T-helper 2 cell treated with Interferon-gamma antibody and Interleukin-4, amounts not matched to agents 5 μg/mL and 100 μg/mL, for 36 hours (primary cell): ENCODE results near the gene HSD17B4.
"Not testable (repeated sequence)": the region's sequence is repeated elsewhere in the genome, so short reads cannot be mapped to it uniquely, and the experiment has no call there.

ENCODE experiments used
- DNase-seq: peaks from one replicate; pipeline ENCODE4 v3.0.0; 2021; ENCODE audit warnings: low spot score
- H3K27ac Mint-ChIP-seq: one replicate; pipeline ENCODE4 v1.8.0; 2021; ENCODE audit warnings: mild to moderate bottlenecking, mixed read lengths
- H3K27me3 Mint-ChIP-seq: one replicate; pipeline ENCODE4 v1.8.0; 2021; ENCODE audit warnings: low read depth, mixed read lengths
- H3K36me3 Mint-ChIP-seq: one replicate; pipeline ENCODE4 v1.8.0; 2021; ENCODE audit warnings: low read depth, mixed read lengths
- H3K4me1 Mint-ChIP-seq: one replicate; pipeline ENCODE4 v1.8.0; 2021; ENCODE audit warnings: low read depth, mixed read lengths
- H3K4me3 Mint-ChIP-seq: one replicate; pipeline ENCODE4 v1.8.0; 2022; ENCODE audit warnings: mild to moderate bottlenecking, moderate library complexity, mixed read lengths
- H3K9me3 Mint-ChIP-seq: one replicate; pipeline ENCODE4 v1.8.0; 2021; ENCODE audit warnings: mixed read lengths

Gene HSD17B4

DNA sequence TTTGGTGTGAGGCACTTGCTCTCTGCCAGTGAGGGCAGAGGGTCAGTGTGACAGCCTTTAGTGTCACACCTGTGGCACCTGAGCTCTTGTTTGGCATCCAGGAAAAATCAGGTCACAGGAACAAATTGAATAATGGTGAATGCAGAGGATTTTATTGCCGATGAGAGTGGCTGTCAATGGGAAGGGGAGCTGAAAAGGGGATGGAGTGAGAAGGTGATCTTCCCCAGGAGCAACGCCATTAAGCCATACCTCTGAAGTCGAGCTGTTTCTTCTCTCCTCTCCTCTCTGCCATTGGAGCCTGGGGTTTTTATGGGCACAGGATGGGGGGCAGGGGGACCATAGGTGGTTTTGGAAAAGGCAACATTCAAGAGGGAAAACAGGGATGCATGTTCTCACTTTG lies 2.4 kb upstream of the HSD17B4 start:
- DNase-seq = no peak
- no peak overlapping the region for H3K4me3 Mint-ChIP-seq
- no peaks in the 10 kb centered on the region for H3K9me3 Mint-ChIP-seq
- peaks cover 2% of the 10 kb centered on the region for H3K36me3 Mint-ChIP-seq
- H3K27ac Mint-ChIP-seq = no peak overlapping the region
- peaks cover 19% of the 10 kb centered on the region for H3K4me1 Mint-ChIP-seq
- peaks cover 2% of the 10 kb centered on the region for H3K27me3 Mint-ChIP-seq

DNA sequence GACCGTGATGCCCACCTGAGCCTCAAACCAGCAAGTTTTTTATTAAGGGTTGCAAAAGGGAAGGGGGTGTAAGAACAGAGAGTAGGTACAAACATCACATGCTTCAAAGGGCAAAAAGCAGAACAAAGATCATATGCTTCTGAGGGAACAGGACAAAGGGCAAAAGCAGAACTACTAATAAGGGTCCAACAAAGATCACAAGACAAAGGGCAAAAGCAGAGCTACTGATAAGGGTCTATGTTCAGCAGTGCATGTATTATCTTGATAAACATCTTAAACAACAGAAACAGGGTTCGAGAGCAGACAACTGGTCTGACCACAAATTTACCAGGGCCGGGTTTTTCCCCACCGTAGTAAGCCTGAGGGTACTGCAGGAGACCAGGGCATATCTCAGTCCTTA lies 1.7 kb upstream of the HSD17B4 start:
- DNase-seq = not testable (repeated sequence)

DNA sequence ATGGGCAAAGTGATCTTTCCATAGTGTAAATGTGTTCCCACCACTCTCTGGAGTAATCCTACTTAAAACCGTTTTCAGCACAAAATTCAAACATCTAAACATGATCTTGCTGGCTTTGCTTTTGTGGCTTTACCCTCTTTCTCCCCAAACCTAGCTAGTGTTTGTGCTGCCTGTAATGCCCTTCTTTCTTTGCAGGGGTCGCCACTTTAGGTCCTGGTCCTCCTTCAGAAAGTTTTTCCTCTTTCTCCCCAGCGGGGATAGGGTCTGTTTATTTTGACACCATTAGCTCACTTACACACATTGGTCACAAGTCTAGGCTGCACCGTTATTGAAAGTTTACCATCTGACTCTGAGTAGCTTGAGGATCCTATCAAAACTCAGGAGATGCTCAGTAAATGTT lies 736 bp upstream of the HSD17B4 start:
- peak overlapping the region; percentile 89 for H3K4me3 Mint-ChIP-seq
- no peaks in the 10 kb centered on the region for H3K27me3 Mint-ChIP-seq
- DNase-seq = no peak
- H3K36me3 Mint-ChIP-seq = peaks cover 3% of the 10 kb centered on the region
- peaks cover 19% of the 10 kb centered on the region for H3K4me1 Mint-ChIP-seq
- H3K27ac Mint-ChIP-seq = no peak overlapping the region
- no peaks in the 10 kb centered on the region for H3K9me3 Mint-ChIP-seq

More for the DNA sequence above, 1.7 kb upstream of the HSD17B4 start:
- H3K36me3 Mint-ChIP-seq, H3K27me3 Mint-ChIP-seq, H3K27ac Mint-ChIP-seq, H3K9me3 Mint-ChIP-seq, H3K4me3 Mint-ChIP-seq: not testable (repeated sequence)
- H3K4me1 Mint-ChIP-seq = peaks cover 19% of the 10 kb centered on the region

DNA sequence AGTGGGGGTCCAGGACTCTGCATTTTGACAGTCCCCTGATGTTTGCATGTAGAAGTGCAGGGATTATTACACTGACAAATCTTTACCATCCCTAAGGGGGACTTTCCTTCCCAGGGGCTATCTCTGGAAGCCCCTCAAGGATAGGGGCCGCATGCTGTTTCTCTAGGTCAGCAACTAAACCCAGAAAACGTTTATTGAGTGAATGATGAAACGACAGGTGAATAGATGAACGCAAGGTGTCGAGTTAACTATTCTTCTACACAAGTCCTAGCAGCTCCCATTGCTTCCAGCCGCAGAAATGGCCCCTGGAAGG lies 281 bp upstream of the HSD17B4 start:
- Mint-ChIP-seq H3K4me3 (peak overlapping the region; percentile 89), H3K9me3 (no peaks in the 10 kb centered on the region), H3K36me3 (peaks cover 8% of the 10 kb centered on the region), H3K4me1 (peaks cover 19% of the 10 kb centered on the region), H3K27ac (peak overlapping the region; percentile 87), H3K27me3 (no peaks in the 10 kb centered on the region)
- DNase-seq = no peak

DNA sequence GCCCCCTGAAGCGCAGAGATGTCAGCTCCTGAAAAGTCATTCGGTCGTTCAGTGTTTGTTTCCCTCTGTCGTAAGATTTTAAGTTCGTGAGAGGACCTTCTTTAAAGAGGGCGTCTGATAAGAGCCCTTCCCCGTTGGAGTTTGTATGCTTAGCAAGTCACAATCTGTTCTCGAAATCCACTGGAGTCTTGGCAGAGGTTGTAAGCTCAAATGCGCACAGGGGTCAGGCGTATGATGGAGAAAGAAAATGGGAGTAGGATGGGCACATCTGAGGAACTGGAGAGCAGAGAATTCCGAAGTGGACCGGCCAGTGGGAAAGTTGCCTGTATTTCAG lies 710 bp downstream of the HSD17B4 start:
- Mint-ChIP-seq H3K4me1 (peaks cover 19% of the 10 kb centered on the region), H3K4me3 (peak overlapping the region; percentile 89), H3K9me3 (no peaks in the 10 kb centered on the region), H3K27me3 (no peaks in the 10 kb centered on the region), H3K27ac (peak overlapping the region; percentile 87), H3K36me3 (peaks cover 12% of the 10 kb centered on the region)
- DNase-seq = no peak

DNA sequence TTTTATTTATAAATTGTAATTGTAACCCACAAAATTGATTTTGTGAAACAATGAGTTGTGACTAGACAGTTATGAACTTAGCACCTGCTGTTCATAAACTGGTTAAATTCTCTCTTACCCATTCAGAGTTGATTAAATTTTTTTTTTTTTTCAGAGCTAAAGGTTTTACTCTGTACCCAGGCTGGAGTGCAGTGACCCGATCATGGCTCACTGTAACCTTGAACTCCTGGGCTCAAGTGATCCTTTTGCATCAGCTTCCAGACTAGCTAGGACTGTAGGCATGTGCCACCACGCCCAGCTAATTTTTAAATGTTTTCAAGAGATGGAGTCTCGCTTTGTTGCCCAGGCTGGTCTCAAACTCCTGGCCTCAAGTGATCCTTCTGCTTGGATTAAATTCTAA lies 1.9 kb downstream of the HSD17B4 start:
- Mint-ChIP-seq H3K4me3 (no peak overlapping the region), H3K27me3 (no peaks in the 10 kb centered on the region), H3K27ac (no peak overlapping the region), H3K4me1 (peaks cover 24% of the 10 kb centered on the region), H3K9me3 (no peaks in the 10 kb centered on the region), H3K36me3 (peaks cover 12% of the 10 kb centered on the region)
- DNase-seq = no peak

DNA sequence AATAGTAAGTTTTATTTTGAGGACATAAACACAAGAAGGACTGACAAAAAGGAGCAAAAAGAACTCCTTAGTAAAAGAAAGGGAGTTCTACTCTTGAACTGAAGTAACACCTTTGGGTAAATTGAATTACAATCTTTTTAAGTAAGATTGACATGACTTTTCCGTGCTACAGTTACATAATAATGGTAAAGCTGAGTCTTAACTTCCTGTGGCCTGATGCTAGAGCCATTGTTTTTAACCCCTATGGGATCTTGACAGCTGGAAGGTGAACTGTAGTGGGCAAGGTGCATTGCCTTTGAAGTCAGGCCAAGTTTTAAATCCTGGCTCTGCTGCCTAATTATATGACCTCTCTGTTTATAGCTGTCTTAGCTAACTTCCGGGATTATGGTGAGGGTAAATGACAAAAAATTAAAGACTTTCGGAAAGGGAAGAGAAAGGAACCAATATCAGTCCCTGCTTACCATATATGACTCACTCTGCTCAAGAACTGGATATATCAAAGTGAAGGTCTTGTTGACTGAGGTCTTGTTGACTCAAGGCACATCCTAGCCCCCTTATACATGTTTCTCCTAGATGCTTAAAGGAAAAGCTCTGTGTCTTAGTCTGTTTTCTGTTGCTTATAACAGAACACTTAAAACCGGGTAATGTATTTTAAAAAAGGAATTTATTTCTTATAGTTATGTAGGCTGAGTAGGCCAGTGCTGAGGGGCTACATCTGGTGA lies 6.8 kb downstream of the HSD17B4 start:
- no peaks in the 10 kb centered on the region for H3K27me3 Mint-ChIP-seq
- peaks cover 12% of the 10 kb centered on the region for H3K36me3 Mint-ChIP-seq
- no peak for DNase-seq
- H3K4me1 Mint-ChIP-seq = peaks cover 5% of the 10 kb centered on the region
- H3K27ac Mint-ChIP-seq = no peak overlapping the region
- no peak overlapping the region for H3K4me3 Mint-ChIP-seq
- no peaks in the 10 kb centered on the region for H3K9me3 Mint-ChIP-seq

DNA sequence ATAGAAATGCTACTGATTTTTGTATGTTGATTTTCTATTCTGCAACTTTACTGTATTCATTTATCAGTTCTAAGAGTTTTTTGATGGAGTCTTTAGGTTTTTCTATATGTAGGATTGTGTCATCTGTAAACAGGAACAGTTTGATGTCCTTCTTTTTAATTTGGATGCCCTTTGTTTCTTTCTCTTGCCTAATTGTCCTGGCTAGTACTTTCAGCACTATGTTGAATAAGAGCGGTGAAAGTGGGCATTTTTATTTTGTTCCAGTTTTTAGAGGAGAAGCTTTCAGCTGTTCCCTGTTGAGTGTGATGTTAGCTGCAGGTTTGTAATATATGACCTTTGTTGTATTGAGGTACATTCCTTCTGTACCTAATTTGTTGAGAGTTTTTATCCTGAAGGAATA lies 13.3 kb downstream of the HSD17B4 start:
- peaks cover 37% of the 10 kb centered on the region for H3K9me3 Mint-ChIP-seq
- H3K36me3 Mint-ChIP-seq = peaks cover 42% of the 10 kb centered on the region
- no peak for DNase-seq
- H3K4me3 Mint-ChIP-seq = no peak overlapping the region
- no peaks in the 10 kb centered on the region for H3K27me3 Mint-ChIP-seq
- no peak overlapping the region for H3K27ac Mint-ChIP-seq
- H3K4me1 Mint-ChIP-seq = peaks cover 2% of the 10 kb centered on the region

DNA sequence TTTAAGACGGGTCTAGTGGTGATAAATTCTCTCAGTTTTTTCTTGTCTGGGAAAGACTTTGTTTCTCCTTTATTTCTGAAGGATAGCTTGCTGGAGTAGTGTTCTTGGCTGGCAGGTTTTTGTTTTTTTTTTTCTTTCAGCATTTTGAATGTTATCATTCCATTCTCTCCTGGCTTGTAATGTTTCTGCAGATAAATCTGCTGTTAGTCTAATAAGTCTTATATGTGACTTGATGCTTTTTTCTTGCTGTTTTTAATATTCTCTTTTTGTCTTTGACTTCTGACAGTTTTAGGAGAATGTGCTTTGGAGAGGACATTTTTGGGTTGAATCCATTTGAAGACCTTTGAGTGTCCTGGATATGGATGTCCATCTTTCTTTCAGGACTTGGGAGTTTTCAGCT lies 16.0 kb downstream of the HSD17B4 start:
- Mint-ChIP-seq H3K27ac (no peak overlapping the region), H3K4me3 (no peak overlapping the region), H3K4me1 (peaks cover 6% of the 10 kb centered on the region), H3K36me3 (peaks cover 42% of the 10 kb centered on the region), H3K9me3 (peaks cover 37% of the 10 kb centered on the region), H3K27me3 (no peaks in the 10 kb centered on the region)
- no peak for DNase-seq

DNA sequence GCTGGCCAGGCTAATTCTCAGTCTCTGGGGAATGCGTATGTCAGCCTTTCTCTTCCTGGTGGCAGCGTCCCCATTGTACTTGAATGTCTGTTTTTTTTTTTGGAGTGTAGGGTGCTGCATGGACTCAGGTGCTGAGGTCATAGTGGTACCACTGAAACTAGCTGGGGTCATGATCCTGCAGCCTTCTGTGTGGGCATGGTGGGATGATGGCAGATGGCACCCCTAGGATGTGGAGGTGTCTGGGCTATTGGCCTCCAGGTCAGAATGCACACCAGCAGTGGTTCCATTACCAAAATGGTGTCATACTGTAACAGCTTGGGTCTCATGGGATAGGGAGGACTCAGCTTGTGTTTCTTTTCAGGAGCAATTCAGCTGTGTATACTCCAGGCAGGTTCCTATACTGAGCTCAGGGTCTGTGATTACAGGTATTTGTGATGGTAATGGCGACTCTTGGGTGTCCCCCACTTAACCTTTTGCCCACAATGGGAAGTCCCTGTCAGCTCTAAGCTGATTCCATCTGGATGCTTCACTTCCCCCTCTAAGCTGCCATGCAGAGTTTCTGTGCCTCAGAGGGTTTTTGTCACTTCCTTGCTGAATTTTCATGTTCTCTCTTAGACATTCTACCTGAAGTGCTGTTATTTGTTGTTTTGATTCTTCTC lies 17.9 kb downstream of the HSD17B4 start:
- Mint-ChIP-seq H3K9me3 (peaks cover 33% of the 10 kb centered on the region), H3K27ac (no peak overlapping the region), H3K27me3 (no peaks in the 10 kb centered on the region), H3K4me3 (no peak overlapping the region), H3K36me3 (peaks cover 36% of the 10 kb centered on the region), H3K4me1 (peaks cover 6% of the 10 kb centered on the region)
- no peak for DNase-seq

DNA sequence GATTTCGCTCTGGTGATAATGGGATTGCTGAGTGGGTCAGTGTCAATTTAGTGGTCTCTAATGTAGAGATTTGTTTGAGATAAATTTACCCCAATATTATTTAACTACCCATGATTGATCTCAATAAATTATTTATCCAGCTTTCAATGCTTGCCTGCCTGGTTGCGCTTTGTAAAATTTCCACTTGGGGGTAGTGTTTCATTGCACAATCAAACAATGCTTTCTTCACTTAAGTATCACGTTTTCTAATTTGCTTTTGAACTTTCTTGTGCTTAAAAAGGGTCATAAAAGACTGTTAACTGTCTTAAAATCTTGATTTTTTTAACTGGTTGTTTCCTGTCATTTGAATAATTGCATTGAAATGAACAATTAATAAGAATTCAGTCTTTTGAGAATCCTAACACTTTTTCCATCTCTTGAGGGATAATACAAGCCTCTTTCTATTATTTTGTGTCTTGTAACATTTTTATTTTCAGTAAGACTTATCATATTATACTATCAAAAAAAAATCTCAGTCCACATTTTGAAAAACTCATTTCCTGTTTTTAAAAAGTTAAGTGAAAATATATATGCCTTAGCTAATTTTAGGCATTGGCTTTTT lies 18.7 kb downstream of the HSD17B4 start:
- peaks cover 33% of the 10 kb centered on the region for H3K36me3 Mint-ChIP-seq
- no peak overlapping the region for H3K4me3 Mint-ChIP-seq
- H3K27me3 Mint-ChIP-seq = no peaks in the 10 kb centered on the region
- peaks cover 33% of the 10 kb centered on the region for H3K9me3 Mint-ChIP-seq
- no peak overlapping the region for H3K27ac Mint-ChIP-seq
- peaks cover 6% of the 10 kb centered on the region for H3K4me1 Mint-ChIP-seq
- DNase-seq = no peak

DNA sequence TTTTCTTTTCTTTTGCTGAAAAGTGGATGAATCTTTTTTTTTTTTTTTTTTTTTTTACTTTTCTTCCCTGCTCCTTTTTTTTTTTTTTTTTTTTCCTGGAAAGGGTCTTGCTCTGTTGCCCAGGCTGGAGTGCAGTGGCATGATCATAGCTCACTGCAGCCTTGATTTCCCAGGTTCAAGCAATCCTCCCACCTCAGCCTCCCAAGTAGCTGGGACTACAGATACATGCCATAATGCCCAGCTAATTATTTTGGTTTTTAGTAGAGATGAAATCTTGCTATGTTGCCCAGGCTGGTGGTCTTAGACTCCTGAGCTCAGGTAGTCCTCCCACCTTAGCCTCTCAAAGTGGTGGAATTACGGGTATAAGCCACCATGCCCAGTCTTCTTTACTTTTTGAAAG lies 20.9 kb downstream of the HSD17B4 start:
- peaks cover 4% of the 10 kb centered on the region for H3K4me1 Mint-ChIP-seq
- DNase-seq = no peak
- no peak overlapping the region for H3K4me3 Mint-ChIP-seq
- H3K27ac Mint-ChIP-seq = no peak overlapping the region
- H3K27me3 Mint-ChIP-seq = no peaks in the 10 kb centered on the region
- H3K9me3 Mint-ChIP-seq = peaks cover 15% of the 10 kb centered on the region
- peaks cover 20% of the 10 kb centered on the region for H3K36me3 Mint-ChIP-seq

DNA sequence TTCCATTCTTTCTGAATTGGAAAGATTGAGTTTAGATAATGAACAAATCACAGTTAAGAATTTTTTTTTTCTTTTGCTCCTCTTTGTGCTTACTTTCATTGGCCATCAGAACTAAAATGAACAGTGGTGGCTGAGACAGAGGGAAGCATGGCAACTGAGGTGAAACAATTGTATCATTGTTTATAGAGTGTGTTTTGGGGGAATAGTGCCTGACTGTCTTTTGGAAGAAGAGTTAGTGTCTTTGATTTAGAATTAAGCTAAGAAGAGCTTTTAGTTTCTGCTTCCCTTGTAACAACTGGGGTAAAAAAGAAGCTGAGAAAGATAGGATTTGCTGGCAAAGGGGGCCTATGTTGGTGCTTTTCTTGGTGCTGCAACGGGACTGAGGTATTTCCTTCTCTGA lies 24.0 kb downstream of the HSD17B4 start:
- no peak overlapping the region for H3K27ac Mint-ChIP-seq
- H3K4me1 Mint-ChIP-seq = no peaks in the 10 kb centered on the region
- peaks cover 8% of the 10 kb centered on the region for H3K36me3 Mint-ChIP-seq

DNA sequence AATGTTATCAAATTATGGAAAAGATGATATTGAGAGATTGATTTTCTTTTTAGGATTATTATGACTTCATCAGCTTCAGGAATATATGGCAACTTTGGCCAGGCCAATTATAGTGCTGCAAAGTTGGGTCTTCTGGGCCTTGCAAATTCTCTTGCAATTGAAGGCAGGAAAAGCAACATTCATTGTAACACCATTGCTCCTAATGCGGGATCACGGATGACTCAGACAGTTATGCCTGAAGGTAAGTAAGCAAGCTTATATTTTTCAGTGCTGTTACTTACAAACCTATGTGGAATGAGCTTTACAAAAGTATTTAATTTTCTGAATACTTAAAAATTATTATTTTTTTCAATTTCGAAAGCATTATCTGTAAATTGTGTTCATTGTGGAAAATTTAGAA lies 26.5 kb downstream of the HSD17B4 start:
- H3K27me3 Mint-ChIP-seq = no peaks in the 10 kb centered on the region
- H3K27ac Mint-ChIP-seq = no peak overlapping the region
- no peak overlapping the region for H3K4me3 Mint-ChIP-seq
- peaks cover 11% of the 10 kb centered on the region for H3K36me3 Mint-ChIP-seq
- H3K9me3 Mint-ChIP-seq = no peaks in the 10 kb centered on the region
- DNase-seq = no peak
- H3K4me1 Mint-ChIP-seq = no peaks in the 10 kb centered on the region

More for the DNA sequence above, 24.0 kb downstream of the HSD17B4 start:
- Mint-ChIP-seq H3K4me3 (no peak overlapping the region), H3K27me3 (no peaks in the 10 kb centered on the region), H3K9me3 (no peaks in the 10 kb centered on the region)
- no peak for DNase-seq
